PC-3 (cell line): ENCODE results near the gene BAZ1B.

Experiments used
- CTCF ChIP-seq: fragments of 300-600 bp; sonication (generic); conservative IDR thresholded peaks from 2 replicates; pipeline ENCODE4 v1.5.1; 2017; ENCODE audit warnings: antibody characterized with exemption, low read depth, mild to moderate bottlenecking, low read length
- EZH2 ChIP-seq: fragments of 300-600 bp; sonication (generic); IDR thresholded peaks from one replicate; pipeline ENCODE4 v1.6.1; 2017; ENCODE audit warnings: antibody characterized with exemption, mild to moderate bottlenecking, low read length; ENCODE audit not compliant: unreplicated experiment
- EZH2phosphoT487 ChIP-seq: fragments of 300-600 bp; sonication (generic); IDR thresholded peaks from 2 replicates; pipeline ENCODE4 v1.6.1; 2018; ENCODE audit warnings: mild to moderate bottlenecking, antibody characterized with exemption, low read length, borderline replicate concordance

- TF ChIP-seq CTCF = no peak
- TF ChIP-seq EZH2 = no peak
- TF ChIP-seq EZH2phosphoT487 = no peak
Observed at GRCh38 chr7:73532224-73532623, 10.1 kb upstream of the BAZ1B start.
